HG02623 (cell line): ENCODE data around the gene KCNE5.
"Not testable (repeated sequence)": the region's sequence is repeated elsewhere in the genome, so short reads cannot be mapped to it uniquely, and the experiment has no call there.

Experiments
- ATAC-seq: cut with Tn5 transposase; IDR thresholded peaks from one replicate; pipeline ENCODE4 v1.9.1; 2021; ENCODE audit warnings: moderate library complexity; ENCODE audit not compliant: unreplicated experiment

The KCNE5 gene

DNA sequence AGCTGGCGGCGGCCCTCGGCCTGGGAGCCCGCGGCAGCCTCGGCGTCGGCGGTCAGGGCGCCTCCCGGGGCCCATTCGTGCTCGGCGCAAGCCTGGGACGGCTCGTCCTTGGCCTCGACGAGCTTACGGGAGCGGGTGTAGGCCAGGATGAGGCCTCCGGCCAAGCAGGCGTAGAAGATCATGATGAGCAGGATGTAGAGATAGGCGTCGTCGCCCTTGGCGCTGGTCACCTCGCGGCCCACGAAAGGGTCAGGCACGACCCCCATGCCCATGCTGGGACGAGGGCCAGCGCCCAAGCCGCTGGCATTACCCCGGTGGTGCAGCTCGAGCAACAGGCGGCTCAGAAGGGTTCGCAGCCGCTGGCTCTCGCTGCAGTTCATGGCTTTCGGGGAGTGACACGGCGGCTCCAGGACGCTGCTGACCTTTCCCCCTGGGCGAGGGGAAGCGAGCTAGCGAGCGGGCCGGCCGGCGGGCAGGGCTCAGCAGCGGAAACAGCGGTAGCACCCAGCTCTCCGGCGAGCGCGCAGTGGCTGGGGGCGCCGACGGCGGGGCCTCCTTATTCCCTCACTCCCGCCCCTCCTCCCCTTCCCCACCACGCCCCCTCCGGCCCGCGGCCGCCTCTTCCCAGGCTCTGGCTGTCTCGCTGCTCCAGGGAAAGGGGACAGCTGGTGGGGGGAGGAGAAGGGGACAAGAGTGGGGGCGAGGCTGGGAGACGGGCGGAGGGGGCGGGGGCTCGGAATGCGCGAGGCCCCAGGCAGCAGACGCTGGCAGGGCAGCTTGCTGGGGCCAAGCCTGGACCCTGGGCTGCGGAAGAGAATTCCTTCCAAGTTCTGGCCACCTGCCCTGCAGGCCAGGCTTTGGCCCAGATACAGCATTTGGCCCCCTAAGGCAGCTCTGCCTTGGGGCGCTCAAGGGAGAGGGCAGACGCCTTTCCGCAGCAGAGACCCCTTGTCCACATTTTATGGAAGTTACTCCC lies at the start of gene KCNE5:
Gene KCNE5, minus strand, starts transcription at position 532 of the 976 bp plus-strand sequence. Its CDS starts 152 bp downstream, at position 380.
- no peak for ATAC-seq

DNA sequence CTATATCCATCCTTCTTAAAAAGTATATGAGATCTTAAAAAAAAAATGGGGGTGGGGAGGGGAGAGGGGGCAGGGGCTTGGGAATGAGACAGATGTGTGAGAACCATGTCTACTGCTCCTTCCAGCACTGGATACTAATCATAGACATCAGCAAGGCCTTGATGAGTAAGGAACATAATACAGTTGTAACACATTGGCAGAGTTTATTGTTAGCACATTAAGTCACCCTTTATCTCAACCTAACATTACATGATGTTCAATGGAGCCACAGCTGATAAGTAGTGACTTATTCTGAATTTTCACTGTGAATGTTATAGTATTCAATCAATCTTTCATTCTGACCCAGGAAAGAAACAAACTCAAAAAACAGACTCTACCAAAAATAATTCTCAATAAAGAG lies 47.3 kb upstream of the KCNE5 start:
- ATAC-seq: no peak

DNA sequence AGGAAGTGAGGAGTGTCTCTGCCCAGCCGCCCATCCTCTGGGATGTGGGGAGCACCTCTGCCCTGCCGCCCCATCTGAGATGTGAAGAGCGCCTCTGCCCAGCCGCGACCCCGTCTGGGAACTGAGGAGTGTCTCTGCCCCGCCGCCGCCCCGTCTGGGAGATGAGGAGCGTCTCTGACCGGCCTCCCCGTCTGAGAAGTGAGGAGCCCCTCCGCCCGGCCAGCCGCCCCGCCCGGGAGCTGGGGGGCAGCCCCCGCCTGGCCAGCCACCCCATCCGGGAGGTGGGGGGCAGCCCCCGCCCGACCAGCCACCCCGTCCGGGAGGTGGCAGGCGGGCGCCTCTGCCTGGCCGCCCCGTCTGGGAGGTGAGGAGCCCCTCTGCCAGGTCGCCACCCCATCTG lies 46.2 kb upstream of the KCNE5 start:
- not testable (repeated sequence) for ATAC-seq

DNA sequence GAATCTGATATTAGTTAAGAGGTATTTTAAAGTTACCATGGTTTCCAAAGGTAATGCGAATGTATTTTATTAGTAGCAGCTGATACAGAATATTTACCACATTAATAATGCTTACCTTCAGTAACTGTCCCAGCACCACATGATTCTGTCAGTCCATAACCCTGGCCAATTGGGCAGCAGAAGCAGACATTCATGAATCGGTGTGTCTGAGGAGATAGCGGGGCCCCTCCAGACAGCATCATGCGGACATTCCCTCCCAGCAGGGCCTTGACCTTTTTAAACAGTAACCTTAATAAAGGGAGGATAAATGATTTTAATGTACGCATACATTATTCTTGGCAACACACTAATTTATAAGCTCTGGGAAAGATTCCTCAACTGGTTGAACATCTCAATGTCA lies 43.0 kb upstream of the KCNE5 start:
- no peak for ATAC-seq

DNA sequence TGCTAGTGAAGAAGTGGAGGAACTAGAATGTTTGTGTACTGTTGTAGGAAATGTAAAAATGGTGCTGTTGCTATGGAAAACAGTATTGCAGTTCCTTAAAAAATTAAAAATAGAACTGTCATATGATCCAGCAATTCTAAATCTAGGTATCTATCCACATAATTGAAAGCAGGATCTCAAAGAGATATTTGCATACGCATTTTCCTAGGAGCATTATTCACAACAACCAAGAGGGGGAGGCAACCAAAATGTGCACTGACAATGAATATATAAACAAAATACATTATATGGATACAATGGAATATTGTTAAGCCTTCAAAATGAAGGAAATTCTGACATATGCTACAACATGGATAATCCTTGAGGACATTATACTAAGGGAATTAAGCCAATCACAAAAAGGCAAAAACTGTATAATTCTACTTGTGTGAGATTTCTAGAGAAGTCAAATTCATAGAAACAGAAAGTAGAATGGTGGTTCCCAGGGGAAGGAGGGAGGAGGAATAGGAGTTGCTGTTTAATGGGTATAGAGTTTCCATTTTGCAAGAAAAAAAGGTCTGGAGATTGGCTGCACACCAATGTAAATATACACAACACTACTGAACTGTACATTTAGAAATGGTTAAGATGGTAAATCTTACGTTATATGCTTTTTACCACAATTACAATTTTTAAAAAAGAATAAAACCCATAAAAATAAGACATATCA lies 35.6 kb upstream of the KCNE5 start:
- no peak for ATAC-seq

GRCh38 chrX:109658391-109658790 lies 33.4 kb upstream of the KCNE5 start:
- ATAC-seq: no peak

GRCh38 chrX:109657364-109657763 lies 32.4 kb upstream of the KCNE5 start:
- ATAC-seq: not testable (repeated sequence)

DNA sequence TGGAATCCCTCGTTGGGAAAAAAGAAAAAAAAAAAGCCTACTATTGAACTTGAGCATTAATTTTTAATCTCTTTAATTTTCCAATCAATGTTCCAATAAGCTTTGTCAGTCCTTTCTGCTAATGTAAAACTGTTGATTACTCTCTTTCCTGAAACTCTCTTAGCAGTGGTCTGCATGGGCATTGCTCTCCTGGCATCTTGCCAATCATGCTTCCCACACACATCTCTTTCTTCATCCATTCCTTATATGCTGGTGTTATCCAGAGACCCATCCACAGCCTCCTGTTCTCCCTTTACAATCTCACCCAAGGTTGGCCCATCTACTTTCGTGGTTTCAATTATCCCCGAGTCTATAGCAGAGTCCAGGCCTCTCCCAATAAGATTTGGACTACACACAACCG lies 31.8 kb upstream of the KCNE5 start:
- no peak for ATAC-seq

GRCh38 chrX:109655502-109656201 lies 30.7 kb upstream of the KCNE5 start:
- ATAC-seq: no peak

- ATAC-seq: no peak
Observed at GRCh38 chrX:109654516-109655109, 29.6 kb upstream of the KCNE5 start.

GRCh38 chrX:109644671-109645070 lies 19.7 kb upstream of the KCNE5 start:
- ATAC-seq: not testable (repeated sequence)

DNA sequence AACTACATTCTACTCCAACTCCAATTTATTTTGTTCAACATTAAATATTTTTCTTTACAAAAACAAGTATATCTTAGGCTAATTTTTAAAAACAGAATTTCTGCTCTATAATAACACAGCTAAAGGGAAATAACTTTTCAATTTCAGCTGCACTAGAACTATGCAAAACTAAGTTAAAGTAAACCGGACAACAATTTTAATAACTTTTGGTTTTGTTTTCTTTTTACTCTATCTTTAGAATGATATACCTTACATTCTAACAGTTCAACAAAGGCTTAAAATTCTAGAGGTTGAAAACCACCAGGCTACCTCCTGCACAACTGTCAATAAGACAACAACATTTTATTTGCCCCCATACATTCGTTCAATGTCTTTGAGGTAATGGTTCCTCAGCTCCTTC lies 18.7 kb upstream of the KCNE5 start:
- no peak for ATAC-seq

DNA sequence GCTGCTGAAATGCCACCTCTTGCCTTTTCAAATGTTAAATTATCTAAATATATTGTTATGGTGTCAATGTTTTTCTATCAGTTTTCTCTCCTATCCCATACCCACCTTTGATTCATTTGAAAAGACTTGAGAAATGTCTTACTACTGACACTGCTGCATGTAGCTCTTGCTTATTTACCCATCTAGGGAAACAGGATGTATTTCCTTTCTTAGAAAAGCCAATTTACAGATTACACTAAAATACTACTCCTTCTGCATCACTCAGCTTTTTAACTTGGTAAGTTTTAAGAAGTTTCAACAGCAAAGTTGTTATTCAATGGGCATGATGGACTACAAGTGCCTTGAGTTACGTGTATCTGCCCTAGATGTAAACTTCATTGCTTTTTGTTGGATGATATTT lies 13.2 kb upstream of the KCNE5 start:
- no peak for ATAC-seq

- not testable (repeated sequence) for ATAC-seq
Observed at GRCh38 chrX:109637477-109637876, 12.5 kb upstream of the KCNE5 start.

- ATAC-seq: no peak
Observed at GRCh38 chrX:109635146-109635545, 10.2 kb upstream of the KCNE5 start.

GRCh38 chrX:109632906-109633504 lies 8.0 kb upstream of the KCNE5 start:
- ATAC-seq: no peak

- ATAC-seq: no peak
Observed at GRCh38 chrX:109629310-109629709, 4.3 kb upstream of the KCNE5 start.

DNA sequence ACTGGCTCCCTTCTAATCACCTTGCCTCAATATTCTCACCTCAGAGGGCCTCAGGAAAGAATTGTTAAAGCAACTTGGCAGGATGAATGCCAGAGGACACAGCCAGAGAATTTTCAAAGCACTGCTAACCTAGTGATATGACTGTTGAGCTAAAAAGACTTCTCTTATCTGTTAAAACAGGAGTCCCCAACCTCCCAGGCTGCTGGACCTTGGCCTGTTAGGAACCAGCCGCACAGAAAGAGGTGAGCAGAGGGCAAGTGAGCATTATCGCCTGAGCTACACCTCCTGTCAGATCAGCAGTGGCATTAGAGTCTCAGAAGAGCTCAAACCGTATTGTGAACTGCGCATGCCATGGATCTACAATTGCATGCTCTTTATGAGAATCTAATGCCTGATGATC lies 1.7 kb upstream of the KCNE5 start:
- ATAC-seq: no peak

DNA sequence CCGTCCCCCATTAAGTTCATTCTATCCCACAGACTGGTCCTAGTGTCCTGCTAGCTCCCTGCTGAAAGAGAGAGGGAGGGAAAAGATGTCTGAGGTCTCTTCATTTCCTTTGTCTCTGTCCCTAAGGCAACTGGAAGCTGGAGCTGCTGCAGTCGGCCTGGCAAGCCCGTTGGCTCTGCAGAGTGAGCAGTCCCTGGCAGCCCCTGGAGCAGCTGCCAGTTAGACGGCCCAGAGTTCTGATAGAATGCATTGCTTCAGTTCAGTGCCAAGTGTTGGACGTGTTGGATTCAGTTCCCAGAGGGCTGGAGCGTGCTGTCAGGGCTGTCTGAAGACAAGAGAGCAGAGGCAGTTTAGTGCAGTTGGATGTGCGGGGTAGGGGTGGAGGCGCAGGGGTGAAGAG lies 975 bp downstream of the KCNE5 start:
- ATAC-seq: no peak

GRCh38 chrX:109622270-109622669 lies 2.7 kb downstream of the KCNE5 start:
- ATAC-seq: no peak

DNA sequence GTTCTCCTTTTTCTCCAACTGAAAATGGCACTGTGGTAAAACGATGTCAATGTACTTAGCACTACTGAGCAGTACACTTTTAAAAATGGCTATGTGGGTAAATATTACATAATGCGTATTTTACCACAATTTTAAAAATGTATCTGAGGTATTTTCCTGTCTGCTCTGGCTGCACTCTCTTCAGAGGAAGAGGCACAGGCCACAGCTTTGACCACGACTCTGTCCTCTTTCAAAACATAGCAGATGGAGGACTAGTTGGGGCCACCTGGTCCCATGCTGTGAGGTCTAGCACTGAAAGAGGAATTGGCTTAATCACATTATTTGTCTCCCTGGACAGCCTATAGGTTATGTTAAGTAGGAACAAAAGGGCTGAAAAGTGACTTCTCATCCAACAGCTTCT lies 5.2 kb downstream of the KCNE5 start:
- ATAC-seq: no peak
